GM18505 (cell line): ENCODE measurements around the gene OR4C13.
"Not testable (repeated sequence)": the region's sequence is repeated elsewhere in the genome, so short reads cannot be mapped to it uniquely, and the experiment has no call there.

Source experiments
- ATAC-seq: cut with Tn5 transposase; IDR thresholded peaks from one replicate; pipeline ENCODE4 v1.9.1; 2021; ENCODE audit not compliant: unreplicated experiment
- POLR2A ChIP-seq: IDR thresholded peaks from 4 replicates; pipeline ENCODE4 v1.6.1; 2011; ENCODE audit warnings: borderline replicate concordance; ENCODE audit not compliant: insufficient read depth, insufficient read length; ENCODE audit errors: extremely low read depth

OR4C13 gene

GRCh38 chr11:49952091-49952490 is at the start of gene OR4C13:
Gene OR4C13 (plus strand): TSS chr11:49952391. CDS start chr11:49952423, 32 bp downstream.
- no peak for ATAC-seq
- TF ChIP-seq POLR2A, result no peak

- ATAC-seq, result not testable (repeated sequence)
These were observed 40.7 kb upstream of the OR4C13 start for GRCh38 chr11:49911516-49911915.

- not testable (repeated sequence) for ATAC-seq
These were observed 3.5 kb upstream of the OR4C13 start for GRCh38 chr11:49948701-49949100.

- not testable (repeated sequence) for ATAC-seq
These were observed 21.2 kb downstream of the OR4C13 start for GRCh38 chr11:49973439-49973838.

- not testable (repeated sequence) for ATAC-seq
These were observed 30.2 kb downstream of the OR4C13 start, which contains the start of gene OR4C12 for GRCh38 chr11:49982435-49982834. Gene OR4C12 (minus strand): TSS chr11:49982535. CDS start chr11:49982501, 34 bp downstream.

- no peak for ATAC-seq
- no peak for TF ChIP-seq POLR2A
These were observed 43.4 kb downstream of the OR4C13 start for GRCh38 chr11:49995565-49995964.
